GM21619 (cell line): ENCODE measurements around the gene CPNE4.

Experiments
- ATAC-seq: cut with Tn5 transposase; IDR thresholded peaks from one replicate; pipeline ENCODE4 v1.9.1; 2021; ENCODE audit not compliant: unreplicated experiment

Gene CPNE4

DNA sequence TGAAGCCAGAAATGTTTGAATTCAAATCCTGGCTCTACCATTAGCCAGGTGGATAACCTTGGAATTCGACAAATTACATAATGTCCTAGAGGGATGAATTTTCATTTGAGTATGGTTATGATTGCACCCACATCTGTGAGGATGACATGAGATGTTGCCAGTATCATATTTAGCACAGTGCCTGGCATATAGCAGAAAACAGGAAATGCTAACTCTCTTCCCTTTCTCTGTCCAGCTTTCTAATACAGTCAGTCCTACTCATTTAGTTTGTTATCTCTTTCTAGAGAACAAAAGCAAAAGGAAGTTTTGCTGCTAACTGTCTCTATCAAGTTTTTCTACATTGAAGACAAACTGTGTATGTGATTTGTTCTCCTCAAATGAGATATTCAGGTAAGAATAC, 231.7 kb downstream of the CPNE4 start:
- no peak for ATAC-seq

GRCh38 chr3:131802029-131802428, 232.8 kb downstream of the CPNE4 start:
- no peak for ATAC-seq

- ATAC-seq = no peak
These were observed 233.2 kb downstream of the CPNE4 start for GRCh38 chr3:131801566-131801965.

DNA sequence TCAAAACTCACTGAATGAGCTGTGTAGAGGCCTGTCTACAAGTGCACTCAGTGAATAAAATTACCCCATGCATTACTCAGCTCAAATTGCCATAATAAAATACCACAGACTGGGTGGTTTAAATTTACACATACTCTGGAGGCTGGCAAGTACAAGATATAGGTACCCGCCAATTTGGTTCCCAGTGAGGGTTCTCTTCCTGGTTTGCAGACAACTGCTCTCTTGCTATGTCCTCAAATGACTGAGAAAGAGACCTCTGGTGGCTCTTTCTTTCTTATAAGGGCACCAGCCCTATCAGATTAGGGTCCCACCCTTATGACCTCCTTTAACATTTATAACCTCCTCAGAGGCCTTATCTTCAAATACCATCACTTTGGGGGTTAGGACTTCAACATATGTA, 237.0 kb downstream of the CPNE4 start:
- no peak for ATAC-seq

GRCh38 chr3:131796558-131797198, 238.1 kb downstream of the CPNE4 start:
- ATAC-seq = peak; percentile 57

DNA sequence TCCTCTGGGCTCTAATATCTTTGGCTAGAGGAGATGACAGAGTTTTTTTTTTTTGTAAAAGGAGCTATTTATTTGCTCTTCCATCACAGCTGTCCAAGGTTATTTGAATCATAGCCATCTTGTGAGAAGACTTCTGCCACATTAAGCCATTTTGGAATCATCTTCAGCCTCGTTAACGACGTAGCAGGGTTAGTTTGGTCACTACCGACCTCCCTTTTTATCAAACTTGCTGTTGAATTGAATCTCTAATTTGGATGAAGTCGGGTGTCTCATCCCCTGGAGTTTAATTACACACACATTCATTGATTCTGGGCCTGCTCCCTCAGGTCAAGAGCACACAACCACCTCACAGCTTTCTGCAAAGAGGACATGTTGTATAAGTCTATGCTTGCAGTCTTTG, 238.7 kb downstream of the CPNE4 start:
- no peak for ATAC-seq

- peak; percentile 41 for ATAC-seq
These were observed 239.3 kb downstream of the CPNE4 start for GRCh38 chr3:131795390-131796090.

GRCh38 chr3:131794766-131795388, 239.9 kb downstream of the CPNE4 start:
- peak; percentile 68 for ATAC-seq

DNA sequence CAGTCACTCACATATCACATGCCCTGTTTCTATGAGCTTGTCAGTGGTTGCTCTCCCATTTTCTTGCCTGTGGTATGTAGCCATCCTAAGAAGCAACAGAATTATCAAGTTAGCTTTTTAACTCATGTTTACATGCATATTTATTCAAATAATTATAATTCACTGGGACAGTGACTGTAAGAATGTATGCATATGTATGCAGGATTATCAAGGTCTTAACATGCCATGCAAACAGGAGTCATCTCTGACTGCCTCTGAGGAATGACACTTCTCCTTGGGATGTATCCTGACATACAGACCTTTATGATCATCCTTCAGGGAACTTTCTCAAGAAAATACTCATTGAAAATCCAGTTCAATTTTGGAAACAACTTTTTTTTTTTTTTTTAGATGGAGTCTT, 240.9 kb downstream of the CPNE4 start:
- no peak for ATAC-seq

GRCh38 chr3:131789188-131789587, 245.6 kb downstream of the CPNE4 start:
- ATAC-seq = no peak

- no peak for ATAC-seq
These were observed 248.4 kb downstream of the CPNE4 start for GRCh38 chr3:131786386-131786785.

GRCh38 chr3:131782751-131783150, 252.1 kb downstream of the CPNE4 start:
- no peak for ATAC-seq

DNA sequence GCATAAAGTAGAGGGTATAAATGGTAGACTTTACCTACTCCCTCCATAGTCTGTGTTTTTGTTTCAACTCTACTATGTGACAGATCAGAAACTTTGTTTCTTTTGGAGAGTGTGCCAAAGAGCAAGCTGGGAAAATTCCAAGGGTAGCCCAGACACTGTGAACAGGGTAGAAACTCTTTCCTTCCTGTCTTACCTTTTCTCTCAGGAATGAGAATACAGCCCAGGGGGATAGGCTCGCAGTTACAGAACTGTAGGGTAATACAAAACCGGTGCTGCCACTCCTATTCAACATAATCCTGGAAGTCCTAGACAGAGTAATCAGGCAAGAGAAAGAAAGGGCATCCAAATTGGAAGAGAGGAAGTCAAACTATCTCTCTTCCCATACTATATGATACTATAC, 256.3 kb downstream of the CPNE4 start:
- ATAC-seq = no peak

- no peak for ATAC-seq
These were observed 259.2 kb downstream of the CPNE4 start for GRCh38 chr3:131775650-131776049.

- no peak for ATAC-seq
These were observed 262.4 kb downstream of the CPNE4 start for GRCh38 chr3:131772269-131773026.

- no peak for ATAC-seq
These were observed 271.7 kb downstream of the CPNE4 start for GRCh38 chr3:131762981-131763564.

DNA sequence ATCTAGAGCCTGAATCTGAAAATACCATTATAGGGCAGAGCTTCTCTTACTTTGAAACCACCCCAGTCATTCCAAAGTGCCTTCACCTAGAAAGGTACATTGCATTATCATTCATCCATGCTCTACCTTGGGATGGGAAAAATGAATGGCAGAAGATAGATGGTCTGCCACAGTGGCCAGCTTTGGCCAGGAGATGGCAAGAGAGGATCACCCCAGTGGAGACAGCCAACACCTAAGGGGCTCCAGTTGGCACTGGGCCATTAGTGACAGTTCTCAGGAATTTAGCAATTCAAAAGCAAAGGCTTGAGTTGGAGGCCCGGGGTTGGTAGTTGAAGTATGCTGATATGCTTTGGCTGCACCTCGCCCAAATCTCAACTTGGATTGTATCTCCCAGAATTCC, 278.4 kb downstream of the CPNE4 start:
- no peak for ATAC-seq

DNA sequence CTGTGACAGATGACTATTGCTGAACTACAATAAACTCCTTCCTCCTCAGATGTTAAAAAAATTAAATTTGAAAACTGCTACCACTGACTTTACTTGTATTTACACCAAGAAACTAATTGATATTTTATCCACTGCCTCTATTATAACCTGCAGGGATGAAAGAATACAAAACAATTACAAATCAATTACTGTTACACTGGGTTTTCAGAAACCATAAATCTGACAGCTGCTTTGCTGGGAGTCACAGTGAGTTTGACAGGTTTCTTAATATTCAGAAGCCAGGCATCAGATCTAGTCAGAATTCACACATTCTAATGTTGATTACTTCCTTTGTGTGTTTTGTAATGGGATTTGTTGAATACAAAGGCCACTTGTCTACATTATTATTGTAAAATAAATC, 279.4 kb downstream of the CPNE4 start:
- ATAC-seq = no peak

DNA sequence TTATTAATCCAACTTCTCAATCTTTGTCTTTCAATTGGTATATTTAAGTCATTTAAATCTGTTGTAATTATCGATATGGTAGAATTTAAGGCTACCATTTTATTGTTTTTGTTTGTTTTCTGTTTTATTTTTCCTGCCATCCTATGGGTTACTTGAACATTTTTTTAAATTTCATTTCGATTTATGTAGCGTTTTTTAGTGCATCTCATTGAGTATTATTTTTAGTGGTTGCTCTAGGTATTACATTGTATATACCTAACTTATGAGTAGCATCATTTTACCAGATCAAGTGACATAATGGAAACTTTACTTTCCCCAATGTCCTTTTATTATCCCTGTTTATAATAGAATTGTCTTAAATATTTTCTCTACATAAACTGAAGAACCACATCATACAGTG, 284.6 kb downstream of the CPNE4 start:
- no peak for ATAC-seq

DNA sequence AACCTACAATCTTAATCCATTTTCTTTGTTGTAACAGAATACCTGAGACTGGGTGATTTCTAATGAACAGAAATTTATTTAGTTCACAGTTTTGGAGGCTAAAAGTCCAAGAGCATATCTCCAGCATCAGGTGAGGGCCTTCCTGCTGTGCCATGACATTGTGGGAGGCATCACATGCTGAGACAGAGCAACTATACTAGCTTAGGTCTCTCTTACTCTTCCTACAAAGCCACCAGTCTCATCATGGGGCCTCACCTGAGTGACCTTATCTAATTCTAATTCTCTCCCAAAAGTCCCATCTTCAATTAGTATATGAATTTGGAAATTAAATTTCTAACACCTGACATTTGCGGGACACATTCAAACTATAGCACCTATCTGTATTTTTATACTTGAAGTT, 285.0 kb downstream of the CPNE4 start:
- ATAC-seq = no peak

GRCh38 chr3:131747466-131747865, 287.3 kb downstream of the CPNE4 start:
- no peak for ATAC-seq
